Trophoblast cell (in vitro differentiated cells and primary cell): Measurements from ENCODE around the gene CCDC38.

Experiments used
- DNase-seq, 2 donors: peaks; one replicate each; pipeline ENCODE4 v3.0.0-alpha.2; 2016
- H2AFZ ChIP-seq: 2 replicates; pipeline ENCODE4 v1.6.1; 2013; ENCODE audit warnings: low read length, moderate library complexity, mild to moderate bottlenecking; ENCODE audit not compliant: insufficient read depth, poor library complexity
- H2AK5ac ChIP-seq: 2 replicates; pipeline ENCODE4 v1.6.1; 2013; ENCODE audit warnings: mild to moderate bottlenecking, low read length
- H2BK120ac ChIP-seq: 2 replicates; pipeline ENCODE4 v1.6.1; 2013; ENCODE audit warnings: low read length, mild to moderate bottlenecking, moderate library complexity; ENCODE audit not compliant: insufficient read depth, poor library complexity
- H2BK12ac ChIP-seq: 2 replicates; pipeline ENCODE4 v1.6.1; 2013; ENCODE audit warnings: mild to moderate bottlenecking, low read length, moderate library complexity
- H2BK5ac ChIP-seq: 2 replicates; pipeline ENCODE4 v1.6.1; 2013; ENCODE audit warnings: low read length, low read depth, moderate library complexity, mild to moderate bottlenecking; ENCODE audit not compliant: poor library complexity
- H3K14ac ChIP-seq: 2 replicates; pipeline ENCODE4 v1.6.1; 2013; ENCODE audit warnings: mild to moderate bottlenecking, low read length
- H3K18ac ChIP-seq: 2 replicates; pipeline ENCODE4 v1.6.1; 2013; ENCODE audit warnings: mild to moderate bottlenecking, low read length
- H3K23ac ChIP-seq: 2 replicates; pipeline ENCODE4 v1.6.1; 2013; ENCODE audit warnings: low read length
- H3K27ac ChIP-seq: 2 replicates; pipeline ENCODE4 v1.5.1; 2013; ENCODE audit warnings: low read depth, mild to moderate bottlenecking, inconsistent platforms, low read length, moderate library complexity
- H3K27me3 ChIP-seq: 2 replicates; pipeline ENCODE4 v1.6.1; 2013; ENCODE audit warnings: inconsistent platforms, mild to moderate bottlenecking, low read length, moderate library complexity; ENCODE audit not compliant: insufficient read depth
- H3K36me3 ChIP-seq, 2 experiments: 1 replicate in 1 of 2; 2 replicates in 1 of 2; pipeline ENCODE4 v1.6.1; 2013; ENCODE audit warnings: low read length in 2 of 2, mild to moderate bottlenecking in 2 of 2, moderate library complexity in 1 of 2; ENCODE audit not compliant: insufficient read depth in 2 of 2, control insufficient read depth in 1 of 2
- H3K4ac ChIP-seq: 2 replicates; pipeline ENCODE4 v1.6.1; 2013; ENCODE audit warnings: low read depth, mild to moderate bottlenecking, low read length, moderate library complexity
- H3K4me1 ChIP-seq, 2 experiments: 1 replicate in 1 of 2; 2 replicates in 1 of 2; pipeline ENCODE4 v1.6.1; 2013; ENCODE audit warnings: low read length in 2 of 2, mild to moderate bottlenecking in 2 of 2, moderate library complexity in 1 of 2; ENCODE audit not compliant: insufficient read depth in 2 of 2, control insufficient read depth in 1 of 2
- H3K4me2 ChIP-seq: 2 replicates; pipeline ENCODE4 v1.6.1; 2013; ENCODE audit warnings: inconsistent platforms, mild to moderate bottlenecking, low read length, moderate library complexity
- H3K4me3 ChIP-seq: 2 replicates; pipeline ENCODE4 v1.5.1; 2013; ENCODE audit warnings: mild to moderate bottlenecking, low read depth, low read length, inconsistent platforms
- H3K79me1 ChIP-seq: one replicate; pipeline ENCODE4 v1.6.1; 2013; ENCODE audit warnings: low read length
- H3K79me2 ChIP-seq: 2 replicates; pipeline ENCODE4 v1.6.1; 2013; ENCODE audit warnings: low read length, mild to moderate bottlenecking; ENCODE audit not compliant: control insufficient read depth, insufficient read depth, poor library complexity
- H3K9ac ChIP-seq: 2 replicates; pipeline ENCODE4 v1.6.1; 2013; ENCODE audit warnings: mild to moderate bottlenecking, low read length
- H3K9me3 ChIP-seq: 2 replicates; pipeline ENCODE4 v1.6.1; 2013; ENCODE audit warnings: low read depth, mild to moderate bottlenecking, control low read depth, inconsistent platforms, low read length; ENCODE audit not compliant: insufficient read depth
- H4K12ac ChIP-seq: 2 replicates; pipeline ENCODE4 v1.6.1; 2013; ENCODE audit warnings: low read depth, mild to moderate bottlenecking, low read length, moderate library complexity
- H4K8ac ChIP-seq: 2 replicates; pipeline ENCODE4 v1.6.1; 2013; ENCODE audit warnings: low read depth, mild to moderate bottlenecking, low read length, moderate library complexity
- H4K91ac ChIP-seq: one replicate; pipeline ENCODE4 v1.6.1; 2013; ENCODE audit warnings: low read depth, mild to moderate bottlenecking, low read length, moderate library complexity
- WGBS: extraction: QIAGEN DNeasy Blood & Tissue Kit; methylation state at CpG from one replicate; pipeline ENCODE4 v1.1.7; 2013; ENCODE audit warnings: missing lambda C conversion rate; ENCODE audit not compliant: insufficient read length, insufficient coverage; ENCODE audit errors: extremely low coverage; 5-methylcytosine and 5-hydroxymethylcytosine counted together

The CCDC38 gene

GRCh38 chr12:95870897-95871296, 71.5 kb downstream of the CCDC38 start:
- Histone ChIP-seq H3K4ac (no peak overlapping the region), H3K27ac (no peak overlapping the region), H3K27me3 (no peaks in the 10 kb centered on the region), H3K18ac (no peak overlapping the region), H2BK120ac (no peak overlapping the region), H2AFZ (no peak overlapping the region), H3K9me3 (no peaks in the 10 kb centered on the region), H2BK12ac (no peak overlapping the region), H2AK5ac (no peak overlapping the region), H4K91ac (no peak overlapping the region), H3K14ac (no peak overlapping the region), H3K36me3 (peaks cover 0 to 2% of the 10 kb centered on the region in 2 experiments), H4K12ac (no peak overlapping the region), H3K79me2 (no peaks in the 10 kb centered on the region), H3K23ac (no peak overlapping the region), H3K9ac (no peak overlapping the region), H4K8ac (no peak overlapping the region), H3K4me2 (no peak overlapping the region), H3K79me1 (no peaks in the 10 kb centered on the region), H3K4me3 (no peak overlapping the region), H3K4me1 (no peaks in the 10 kb centered on the region), H2BK5ac (no peak overlapping the region)
- DNase-seq, result peak; percentile 6 to 50
- whole genome bisulfite sequencing, result no CpG with 5 or more reads among the region's 4 CpGs

GRCh38 chr12:95863337-95863736, 79.1 kb downstream of the CCDC38 start:
- Histone ChIP-seq H3K4ac (no peak overlapping the region), H2BK120ac (no peak overlapping the region)

GRCh38 chr12:95862038-95862437, 80.4 kb downstream of the CCDC38 start:
- Histone ChIP-seq H3K27me3 (no peaks in the 10 kb centered on the region), H3K36me3 (peaks cover 6 to 11% of the 10 kb centered on the region in 2 experiments), H3K9me3 (no peaks in the 10 kb centered on the region), H3K23ac (no peak overlapping the region), H2BK12ac (no peak overlapping the region), H3K4me2 (no peak overlapping the region), H3K27ac (no peak overlapping the region), H2BK120ac (no peak overlapping the region), H3K79me1 (peaks cover 1% of the 10 kb centered on the region), H2AK5ac (no peak overlapping the region), H3K14ac (no peak overlapping the region), H3K18ac (no peak overlapping the region), H3K4me1 (peaks cover 0 to 3% of the 10 kb centered on the region in 2 experiments), H3K4ac (peak overlapping the region; percentile 37), H4K91ac (no peak overlapping the region), H2BK5ac (no peak overlapping the region), H2AFZ (no peak overlapping the region), H3K9ac (no peak overlapping the region), H4K12ac (no peak overlapping the region), H3K79me2 (peaks cover 7% of the 10 kb centered on the region), H3K4me3 (no peak overlapping the region), H4K8ac (no peak overlapping the region)
- WGBS, result no CpG with 5 or more reads among the region's 3 CpGs
- no peak for DNase-seq

More at GRCh38 chr12:95863337-95863736, 79.1 kb downstream of the CCDC38 start:
- no peak overlapping the region for H3K18ac ChIP-seq
- H3K4me3 ChIP-seq, result no peak overlapping the region
- no peak overlapping the region for H2BK12ac ChIP-seq
- peaks cover 0 to 3% of the 10 kb centered on the region in 2 experiments for H3K4me1 ChIP-seq
- no peak overlapping the region for H3K27ac ChIP-seq
- no peak overlapping the region for H4K12ac ChIP-seq
- no peaks in the 10 kb centered on the region for H3K9me3 ChIP-seq
- no peak overlapping the region for H3K9ac ChIP-seq
- no peak overlapping the region for H3K4me2 ChIP-seq
- H4K8ac ChIP-seq, result no peak overlapping the region
- peaks cover 1% of the 10 kb centered on the region for H3K79me1 ChIP-seq
- no peaks in the 10 kb centered on the region for H3K27me3 ChIP-seq
- no peak overlapping the region for H3K23ac ChIP-seq
- H3K14ac ChIP-seq, result no peak overlapping the region
- DNase-seq, result no peak
- no peak overlapping the region for H4K91ac ChIP-seq
- no peak overlapping the region for H2BK5ac ChIP-seq
- no peak overlapping the region for H2AK5ac ChIP-seq
- H3K79me2 ChIP-seq, result peaks cover 7% of the 10 kb centered on the region
- no peak overlapping the region for H2AFZ ChIP-seq
- peaks cover 6 to 11% of the 10 kb centered on the region in 2 experiments for H3K36me3 ChIP-seq

GRCh38 chr12:95859947-95860850, 82.2 kb downstream of the CCDC38 start:
- no peak overlapping the region for H2BK12ac ChIP-seq
- H3K4me2 ChIP-seq, result peak overlapping the region; percentile 91
- H3K18ac ChIP-seq, result no peak overlapping the region
- H3K4ac ChIP-seq, result peak overlapping the region; percentile 38
- H4K8ac ChIP-seq, result no peak overlapping the region
- H3K79me2 ChIP-seq, result peaks cover 7% of the 10 kb centered on the region
- no peak overlapping the region for H4K91ac ChIP-seq
- H2BK120ac ChIP-seq, result no peak overlapping the region
- H3K23ac ChIP-seq, result no peak overlapping the region
- peaks cover 6 to 11% of the 10 kb centered on the region in 2 experiments for H3K36me3 ChIP-seq
- no peak overlapping the region for H2AFZ ChIP-seq
- no peak overlapping the region for H3K4me3 ChIP-seq
- no peak overlapping the region for H3K9ac ChIP-seq
- no peak for DNase-seq
- no peak overlapping the region for H3K27ac ChIP-seq
- no CpG with 5 or more reads among the region's 10 CpGs for WGBS
- H3K14ac ChIP-seq, result no peak overlapping the region
- no peak overlapping the region for H4K12ac ChIP-seq
- no peaks in the 10 kb centered on the region for H3K27me3 ChIP-seq
- peaks cover 1% of the 10 kb centered on the region for H3K79me1 ChIP-seq
- H3K9me3 ChIP-seq, result no peaks in the 10 kb centered on the region
- no peak overlapping the region for H2AK5ac ChIP-seq
- no peak overlapping the region for H2BK5ac ChIP-seq
- peaks cover 0 to 3% of the 10 kb centered on the region in 2 experiments for H3K4me1 ChIP-seq
